Nephron progenitor cell (in vitro differentiated cells): ENCODE measurements around the gene PNMA1.

ENCODE experiments used
- DNase-seq: peaks from one replicate; pipeline ENCODE4 v3.0.0; 2021
- H3K27ac Mint-ChIP-seq: 2 replicates; pipeline ENCODE4 v1.8.0; 2021; ENCODE audit warnings: mild to moderate bottlenecking, moderate library complexity, mixed read lengths
- H3K27me3 Mint-ChIP-seq: 2 replicates; pipeline ENCODE4 v1.8.0; 2021; ENCODE audit warnings: mild to moderate bottlenecking, low read depth, mixed read lengths; ENCODE audit not compliant: poor library complexity
- H3K36me3 Mint-ChIP-seq: 2 replicates; pipeline ENCODE4 v1.8.0; 2021; ENCODE audit warnings: low read depth, mixed read lengths
- H3K4me1 Mint-ChIP-seq: 2 replicates; pipeline ENCODE4 v1.8.0; 2021; ENCODE audit warnings: mixed read lengths
- H3K4me3 Mint-ChIP-seq: 2 replicates; pipeline ENCODE4 v1.8.0; 2021; ENCODE audit warnings: mild to moderate bottlenecking, moderate library complexity, mixed read lengths
- H3K9me3 Mint-ChIP-seq: 2 replicates; pipeline ENCODE4 v1.8.0; 2021; ENCODE audit warnings: mild to moderate bottlenecking, moderate library complexity, mixed read lengths
- TF ChIP-seq, protein P1 (sequence below): fragments of 200-600 bp; sonication (generic); IDR thresholded peaks from 2 replicates; pipeline ENCODE4 v1.5.0; 2021; ENCODE audit warnings: antibody characterized with exemption

Gene PNMA1

DNA sequence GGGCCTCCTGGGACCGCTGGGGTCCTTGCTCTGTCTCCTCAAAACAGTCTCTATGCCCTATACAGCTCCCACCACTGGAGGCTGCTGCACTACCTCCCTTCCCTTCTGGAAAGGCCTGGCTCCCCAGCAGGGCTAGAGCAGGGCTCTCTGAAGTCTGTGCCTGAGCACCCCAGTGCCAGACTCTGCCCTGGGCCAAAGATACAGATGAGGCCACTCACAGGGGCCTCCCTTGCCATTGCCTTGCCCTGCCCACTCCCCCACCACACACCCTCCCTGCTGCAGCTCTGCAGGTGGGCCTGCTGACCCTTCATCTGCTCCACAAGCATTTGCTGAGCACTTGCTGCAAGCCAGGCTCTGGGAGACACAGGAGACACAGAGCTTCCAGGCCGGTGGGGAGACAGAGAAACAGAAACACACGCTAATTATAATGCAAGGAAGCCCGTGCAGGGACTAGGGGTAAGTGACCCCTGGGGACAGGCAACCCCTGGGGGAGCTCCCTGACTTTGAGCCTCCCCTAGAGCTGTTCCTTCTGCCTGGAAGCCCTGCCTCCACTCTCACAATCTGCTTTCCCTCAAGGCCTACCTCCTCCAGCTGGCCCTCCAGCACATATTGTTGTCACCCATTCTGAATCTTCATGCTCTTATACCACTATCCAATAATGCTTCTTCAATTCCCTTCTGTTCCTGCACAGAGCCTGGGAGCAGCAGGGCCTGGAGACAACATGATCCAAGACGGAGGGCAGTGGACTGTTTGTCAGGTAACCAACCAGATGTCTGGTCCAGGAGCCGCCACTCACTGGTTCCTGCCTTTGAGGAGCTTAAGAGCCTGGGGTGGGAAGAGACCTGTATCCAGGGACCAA, 32.6 kb upstream of the PNMA1 start:
- Mint-ChIP-seq H3K36me3 (peaks cover under 1% of the 10 kb centered on the region), H3K27me3 (no peaks in the 10 kb centered on the region), H3K4me1 (peaks cover 87% of the 10 kb centered on the region), H3K27ac (peak overlapping the region; percentile 89), H3K9me3 (no peaks in the 10 kb centered on the region), H3K4me3 (no peak overlapping the region)
- TF ChIP-seq, protein P1, sequence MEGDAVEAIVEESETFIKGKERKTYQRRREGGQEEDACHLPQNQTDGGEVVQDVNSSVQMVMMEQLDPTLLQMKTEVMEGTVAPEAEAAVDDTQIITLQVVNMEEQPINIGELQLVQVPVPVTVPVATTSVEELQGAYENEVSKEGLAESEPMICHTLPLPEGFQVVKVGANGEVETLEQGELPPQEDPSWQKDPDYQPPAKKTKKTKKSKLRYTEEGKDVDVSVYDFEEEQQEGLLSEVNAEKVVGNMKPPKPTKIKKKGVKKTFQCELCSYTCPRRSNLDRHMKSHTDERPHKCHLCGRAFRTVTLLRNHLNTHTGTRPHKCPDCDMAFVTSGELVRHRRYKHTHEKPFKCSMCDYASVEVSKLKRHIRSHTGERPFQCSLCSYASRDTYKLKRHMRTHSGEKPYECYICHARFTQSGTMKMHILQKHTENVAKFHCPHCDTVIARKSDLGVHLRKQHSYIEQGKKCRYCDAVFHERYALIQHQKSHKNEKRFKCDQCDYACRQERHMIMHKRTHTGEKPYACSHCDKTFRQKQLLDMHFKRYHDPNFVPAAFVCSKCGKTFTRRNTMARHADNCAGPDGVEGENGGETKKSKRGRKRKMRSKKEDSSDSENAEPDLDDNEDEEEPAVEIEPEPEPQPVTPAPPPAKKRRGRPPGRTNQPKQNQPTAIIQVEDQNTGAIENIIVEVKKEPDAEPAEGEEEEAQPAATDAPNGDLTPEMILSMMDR: no peak
- DNase-seq: no peak

DNA sequence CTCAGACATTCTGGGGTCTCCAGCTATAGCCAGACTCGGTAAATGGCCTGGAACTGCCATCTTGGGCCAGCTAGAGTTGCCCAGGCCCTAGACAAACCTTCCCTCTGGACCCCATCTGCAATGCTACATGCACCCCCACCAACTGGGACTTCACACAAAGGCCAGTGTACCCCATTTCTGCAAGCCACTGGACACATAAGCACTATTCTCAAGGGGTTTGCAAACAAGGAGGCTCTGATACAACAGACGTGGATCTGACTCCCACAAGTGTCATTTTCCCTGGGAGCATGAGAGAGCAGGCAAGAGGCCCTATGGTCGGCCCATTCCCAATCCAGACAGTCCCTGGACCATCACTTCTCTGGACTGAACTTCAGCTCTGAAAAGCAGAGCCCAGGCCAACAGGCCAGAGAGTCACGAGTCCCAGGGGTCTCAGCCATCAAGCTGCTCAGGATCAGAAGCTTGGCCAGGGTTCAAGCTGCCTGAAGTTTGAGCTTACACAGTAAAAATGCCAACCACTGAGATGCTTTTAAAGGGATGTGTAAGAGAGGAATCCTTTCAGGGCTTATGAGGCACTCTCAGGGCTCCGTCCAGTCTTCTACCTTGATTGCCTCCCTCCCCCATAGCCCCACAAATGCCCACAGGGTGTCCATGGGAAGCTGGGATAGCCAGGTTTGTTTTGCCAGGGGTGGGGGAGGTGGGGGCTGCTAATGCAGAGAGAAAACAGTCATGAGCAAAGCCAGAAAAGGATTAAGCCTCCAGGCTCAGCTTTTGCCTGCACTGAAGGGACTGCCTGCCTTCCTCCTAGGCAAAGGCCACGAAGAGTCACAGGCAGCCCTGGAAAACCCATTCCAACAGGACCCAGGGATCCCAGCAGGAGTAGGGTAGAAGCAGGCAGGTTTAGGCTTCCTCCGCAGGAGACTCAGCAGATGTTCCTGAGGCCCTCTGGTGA, 31.7 kb upstream of the PNMA1 start:
- DNase-seq: no peak
- Mint-ChIP-seq H3K4me1 (peaks cover 89% of the 10 kb centered on the region), H3K36me3 (no peaks in the 10 kb centered on the region), H3K27ac (no peak overlapping the region), H3K4me3 (no peak overlapping the region), H3K27me3 (no peaks in the 10 kb centered on the region), H3K9me3 (no peaks in the 10 kb centered on the region)
- TF ChIP-seq, protein P1: no peak

DNA sequence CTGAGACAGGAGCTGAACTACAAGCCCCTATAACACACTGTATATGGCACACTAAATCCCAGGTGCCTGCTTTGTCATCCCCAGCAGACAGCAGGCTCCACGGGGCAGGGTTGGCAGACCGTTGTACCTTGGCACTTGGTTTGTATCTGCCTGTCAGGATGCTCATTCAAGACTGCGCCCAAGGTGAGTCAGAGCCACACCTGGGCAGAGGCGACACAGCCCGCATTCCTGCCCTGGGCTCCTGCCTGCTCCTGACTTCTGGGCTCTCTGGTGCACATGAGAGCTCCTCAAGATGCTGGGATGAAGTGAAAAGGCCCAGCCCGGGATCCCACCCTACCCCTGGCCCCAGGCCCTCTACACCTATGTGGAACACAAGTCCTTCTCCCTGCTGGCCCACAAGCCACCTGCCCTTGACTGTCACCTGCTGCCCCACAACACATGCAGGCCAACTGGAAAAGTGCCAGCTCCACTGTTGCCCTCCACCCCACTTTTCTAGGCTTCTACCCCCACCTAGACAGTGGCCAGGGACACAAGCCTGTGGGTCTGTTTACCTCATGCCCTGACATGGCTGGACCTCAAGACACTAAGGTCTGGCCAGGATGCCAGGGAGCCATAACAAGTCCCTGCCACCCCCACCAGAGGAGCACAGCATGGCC, 30.8 kb upstream of the PNMA1 start:
- H3K36me3 Mint-ChIP-seq: no peaks in the 10 kb centered on the region
- no peak for DNase-seq
- H3K4me1 Mint-ChIP-seq: peaks cover 89% of the 10 kb centered on the region
- H3K9me3 Mint-ChIP-seq: no peaks in the 10 kb centered on the region
- peak overlapping the region; percentile 65 for H3K4me3 Mint-ChIP-seq
- TF ChIP-seq, protein P1: no peak
- no peaks in the 10 kb centered on the region for H3K27me3 Mint-ChIP-seq
- H3K27ac Mint-ChIP-seq: peak overlapping the region; percentile 67

DNA sequence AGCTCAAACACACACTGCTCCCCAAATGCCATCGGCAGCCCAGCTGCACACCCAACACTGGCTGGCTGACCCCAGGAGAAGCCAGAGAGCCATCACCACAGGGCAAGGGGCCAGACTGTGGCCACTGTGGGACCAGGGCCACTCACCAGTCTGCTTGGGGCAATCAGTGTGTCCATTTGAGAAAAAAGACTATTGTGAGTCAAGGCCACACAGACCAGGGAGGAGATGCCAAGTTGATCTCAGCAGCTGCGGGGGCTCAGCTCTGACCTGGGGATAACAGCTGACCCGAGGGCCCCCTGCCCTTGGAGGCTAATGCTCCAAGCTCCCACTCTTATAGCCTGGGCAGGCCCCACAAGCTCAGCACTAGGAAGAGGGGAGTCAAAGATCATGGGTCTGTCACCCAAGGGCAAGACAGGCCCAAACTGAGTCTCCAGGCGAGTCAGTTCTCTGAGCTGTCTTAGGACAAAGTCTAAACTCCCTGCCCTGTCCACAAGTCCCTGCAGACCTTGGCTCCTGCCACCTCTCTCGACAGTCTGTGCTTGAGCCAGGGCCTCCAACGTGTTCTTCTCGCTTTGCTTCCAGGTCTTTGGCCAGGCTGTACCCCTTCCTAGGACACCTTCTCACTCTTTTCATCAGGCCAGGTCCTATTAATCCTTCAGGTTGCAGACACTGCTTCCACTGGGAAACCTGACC, 30.1 kb upstream of the PNMA1 start:
- TF ChIP-seq, protein P1: no peak
- Mint-ChIP-seq H3K36me3 (no peaks in the 10 kb centered on the region), H3K4me3 (peak overlapping the region; percentile 65), H3K27me3 (no peaks in the 10 kb centered on the region), H3K27ac (peak overlapping the region; percentile 67), H3K9me3 (no peaks in the 10 kb centered on the region), H3K4me1 (peaks cover 84% of the 10 kb centered on the region)
- DNase-seq: no peak

DNA sequence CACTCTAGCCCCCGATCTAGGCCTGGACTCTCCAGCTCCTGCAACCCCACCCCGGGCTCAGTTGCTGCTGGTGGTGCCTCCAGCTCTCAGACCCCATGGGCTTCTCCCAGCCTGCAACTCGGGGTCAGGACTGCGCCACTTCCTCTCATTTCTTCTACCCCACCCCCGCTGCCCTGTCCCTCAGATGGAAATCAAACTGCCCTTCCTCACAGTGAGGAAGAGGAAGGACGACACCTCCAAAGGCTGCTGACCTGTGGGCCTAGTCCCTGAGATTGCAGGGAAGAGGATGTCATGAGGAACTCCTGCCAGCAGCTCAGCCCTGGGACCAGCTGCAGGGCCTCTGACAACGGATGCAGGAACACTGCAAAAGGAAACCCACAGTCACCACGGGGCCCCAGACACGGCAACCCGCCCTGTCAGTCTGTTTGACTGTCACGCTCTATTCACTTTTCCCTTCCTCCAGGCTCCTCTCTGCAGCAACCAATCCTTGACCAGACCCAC, 29.3 kb upstream of the PNMA1 start:
- Mint-ChIP-seq H3K4me3 (peak overlapping the region; percentile 46), H3K4me1 (peaks cover 77% of the 10 kb centered on the region), H3K36me3 (no peaks in the 10 kb centered on the region), H3K9me3 (no peaks in the 10 kb centered on the region), H3K27ac (peak overlapping the region; percentile 64), H3K27me3 (no peaks in the 10 kb centered on the region)
- TF ChIP-seq, protein P1: no peak
- DNase-seq: no peak
